GM19023 (cell line): ENCODE results near the gene AXIN2.
"Not testable (repeated sequence)": the region's sequence is repeated elsewhere in the genome, so short reads cannot be mapped to it uniquely, and the experiment has no call there.

Source experiments
- ATAC-seq: cut with Tn5 transposase; IDR thresholded peaks from one replicate; pipeline ENCODE4 v1.9.1; 2021; ENCODE audit warnings: mild to moderate bottlenecking, moderate library complexity; ENCODE audit not compliant: unreplicated experiment

Gene AXIN2

GRCh38 chr17:65538675-65539529 lies 22.5 kb downstream of the AXIN2 start:
- ATAC-seq, result no peak

- no peak for ATAC-seq
These were observed 23.4 kb downstream of the AXIN2 start for GRCh38 chr17:65537845-65538674.

DNA sequence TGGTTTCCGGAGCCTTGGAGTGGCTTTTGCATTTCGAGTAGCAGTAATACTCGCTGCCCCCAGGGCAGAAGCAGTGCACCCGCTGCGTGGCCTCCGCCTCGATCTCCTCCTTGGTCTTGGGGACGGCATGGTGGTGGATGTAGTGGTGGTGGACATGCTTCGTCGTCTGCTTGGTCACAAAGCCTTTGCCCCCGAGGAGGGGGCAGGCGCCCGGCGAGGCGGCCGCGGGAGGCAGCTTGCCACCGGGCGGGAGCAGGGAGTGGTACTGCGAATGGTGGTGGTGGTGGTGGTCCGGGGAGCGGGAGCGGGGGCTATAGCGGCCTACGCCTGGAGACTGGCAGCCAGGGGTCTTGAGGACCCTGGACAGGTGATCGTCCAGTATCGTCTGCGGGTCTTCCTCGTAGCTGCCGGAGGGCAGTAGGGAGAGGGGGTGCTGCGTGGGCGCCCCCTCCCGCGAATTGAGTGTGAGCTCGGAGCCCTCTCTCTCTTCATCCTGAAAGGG lies 24.1 kb downstream of the AXIN2 start:
- ATAC-seq, result no peak

DNA sequence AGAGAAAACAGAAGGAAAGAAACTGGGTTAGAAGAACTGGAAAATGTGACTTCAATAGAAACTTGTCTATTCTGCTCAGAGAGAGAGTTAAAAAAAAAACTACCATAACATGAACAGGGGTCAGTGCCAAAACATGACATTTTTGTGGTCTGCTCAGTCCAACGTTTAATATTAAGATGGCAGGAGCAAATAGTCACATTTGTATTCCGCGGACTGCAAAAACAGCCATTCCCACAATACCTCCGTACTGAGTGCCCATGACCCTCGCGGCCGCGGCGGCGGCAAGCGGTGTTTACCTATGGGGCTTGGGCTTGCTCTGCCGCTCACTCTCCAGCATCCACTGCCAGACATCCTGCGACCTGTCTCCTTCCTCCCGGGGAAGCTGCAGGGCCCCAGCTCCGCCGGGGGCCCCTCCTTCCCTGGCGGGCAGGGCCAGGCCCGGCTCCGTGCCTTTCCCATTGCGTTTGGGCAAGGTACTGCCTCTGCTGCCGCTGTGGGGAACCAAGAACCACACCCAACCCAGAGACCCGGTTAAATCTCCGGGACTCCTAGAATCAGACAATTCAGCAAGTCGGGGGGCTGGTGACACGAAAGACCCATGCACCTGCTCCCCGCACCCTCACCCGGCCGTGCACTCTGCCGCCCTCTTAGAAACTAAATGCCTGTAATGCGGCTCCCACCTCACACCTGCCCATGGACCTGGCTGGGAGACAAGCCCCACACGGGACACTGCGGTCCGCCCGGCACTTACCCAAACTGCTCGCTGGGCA lies 24.7 kb downstream of the AXIN2 start:
- ATAC-seq, result no peak

GRCh38 chr17:65535777-65536572 lies 25.5 kb downstream of the AXIN2 start:
- no peak for ATAC-seq

GRCh38 chr17:65533852-65534457 lies 27.5 kb downstream of the AXIN2 start:
- ATAC-seq, result no peak

GRCh38 chr17:65533056-65533745 lies 28.2 kb downstream of the AXIN2 start:
- no peak for ATAC-seq

GRCh38 chr17:65532101-65532890 lies 29.2 kb downstream of the AXIN2 start:
- ATAC-seq, result no peak

DNA sequence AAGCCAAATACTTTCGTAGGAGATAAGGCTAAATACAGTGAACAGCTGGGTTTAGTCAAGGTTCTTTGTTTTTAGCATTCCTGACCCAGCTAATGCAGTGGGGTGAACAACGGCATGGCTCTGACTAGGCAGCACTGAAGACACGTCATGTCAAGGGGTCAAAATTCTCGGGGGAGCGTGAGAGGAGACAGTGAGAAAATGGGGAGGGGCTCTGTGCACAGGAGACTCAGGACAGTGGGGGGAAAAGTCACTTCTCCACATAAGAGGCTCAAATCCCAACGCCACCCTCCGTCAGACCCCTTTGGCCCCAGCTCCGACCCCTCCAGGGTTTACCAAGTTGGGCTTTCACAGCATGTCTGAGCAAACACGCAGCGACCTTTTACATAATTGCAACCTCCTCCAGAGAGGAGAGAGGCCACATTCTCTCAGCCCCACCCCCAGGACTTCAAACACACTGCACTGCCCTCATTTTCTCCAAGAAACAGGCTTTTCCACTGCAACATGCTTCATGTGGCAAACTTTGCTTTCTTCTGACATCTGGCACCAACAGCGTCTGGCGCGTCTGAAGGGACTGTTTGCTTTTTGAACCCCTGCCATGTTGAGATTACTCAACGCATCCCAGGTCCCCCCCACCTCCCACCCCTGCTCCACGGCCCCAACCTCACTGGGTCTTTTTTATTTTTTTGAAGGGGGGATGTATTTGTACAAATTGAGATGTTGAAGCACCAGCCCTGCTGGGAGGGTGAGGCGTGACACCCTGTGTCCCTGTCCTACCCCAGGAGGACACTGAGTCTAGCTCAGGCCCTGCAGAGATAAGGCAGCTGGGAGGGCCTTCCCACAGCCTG lies 30.0 kb downstream of the AXIN2 start:
- no peak for ATAC-seq

DNA sequence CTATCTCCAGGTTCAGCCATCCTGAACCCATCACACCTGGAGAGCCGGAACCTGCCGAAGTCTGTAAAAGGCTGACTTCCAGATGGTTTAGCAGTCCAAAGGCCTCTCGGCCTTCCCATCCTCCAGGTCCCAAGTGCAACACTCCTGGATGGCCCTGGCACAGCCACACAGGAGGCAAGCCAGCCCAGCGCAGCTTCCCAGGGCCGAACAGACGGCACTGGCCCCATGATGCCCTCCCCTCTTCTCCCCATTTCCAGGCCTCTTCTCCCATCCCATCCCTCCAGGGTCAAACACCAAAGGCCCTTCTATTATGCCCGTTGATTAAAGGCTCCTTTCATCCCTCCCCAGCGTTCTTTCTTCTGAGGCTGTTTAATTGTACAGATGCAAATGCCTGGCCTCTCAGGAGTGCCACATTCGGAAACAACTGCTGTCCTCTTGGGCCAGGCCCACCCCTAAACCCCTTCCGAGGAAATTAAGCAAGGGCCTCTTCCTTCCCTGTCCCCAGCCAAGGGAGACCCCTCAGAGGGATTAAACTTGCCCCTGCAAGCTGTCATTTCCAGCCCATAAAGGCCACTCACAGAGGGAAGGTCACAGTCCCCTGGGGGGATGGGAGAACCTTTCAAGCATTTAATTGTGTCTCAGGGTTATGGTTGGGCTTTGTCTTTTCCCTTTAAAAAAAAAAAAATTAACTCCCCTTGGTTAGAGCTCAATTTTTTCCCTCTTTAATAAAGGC lies 30.8 kb downstream of the AXIN2 start:
- no peak for ATAC-seq

DNA sequence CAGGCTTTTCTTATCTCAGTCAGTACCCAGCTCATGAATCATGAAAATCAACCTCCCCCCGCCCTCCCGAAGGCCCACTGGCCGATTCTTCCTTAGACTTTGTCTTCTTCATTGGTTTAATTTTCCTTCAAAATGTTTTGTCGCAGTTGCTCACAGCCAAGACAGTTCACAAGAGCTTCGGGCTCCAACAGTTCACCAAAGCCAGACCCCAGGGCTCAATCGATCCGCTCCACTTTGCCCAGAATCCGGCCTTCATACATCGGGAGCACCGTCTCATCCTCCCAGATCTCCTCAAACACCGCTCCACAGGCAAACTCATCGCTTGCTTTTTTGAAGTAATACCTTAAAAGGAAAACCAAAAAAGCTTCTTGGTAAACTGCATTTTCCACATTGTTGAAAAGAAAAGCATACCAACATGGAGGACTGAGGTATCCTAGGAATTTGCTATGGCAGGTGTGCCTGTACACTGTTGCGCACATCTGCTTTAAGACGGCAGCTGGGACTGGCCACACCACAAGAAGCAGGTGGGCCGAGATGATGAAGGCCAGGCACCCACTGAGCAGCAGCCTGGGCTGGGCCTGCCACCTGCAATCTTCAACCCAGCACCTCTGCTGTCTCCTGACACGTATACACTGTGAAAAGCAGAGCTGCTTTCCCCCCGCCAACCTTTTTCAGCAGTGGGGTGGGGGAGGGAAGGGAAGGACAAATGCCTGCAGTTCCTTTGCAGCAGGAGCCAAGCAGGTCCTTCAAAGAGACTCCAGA lies 31.5 kb downstream of the AXIN2 start:
- ATAC-seq, result no peak

DNA sequence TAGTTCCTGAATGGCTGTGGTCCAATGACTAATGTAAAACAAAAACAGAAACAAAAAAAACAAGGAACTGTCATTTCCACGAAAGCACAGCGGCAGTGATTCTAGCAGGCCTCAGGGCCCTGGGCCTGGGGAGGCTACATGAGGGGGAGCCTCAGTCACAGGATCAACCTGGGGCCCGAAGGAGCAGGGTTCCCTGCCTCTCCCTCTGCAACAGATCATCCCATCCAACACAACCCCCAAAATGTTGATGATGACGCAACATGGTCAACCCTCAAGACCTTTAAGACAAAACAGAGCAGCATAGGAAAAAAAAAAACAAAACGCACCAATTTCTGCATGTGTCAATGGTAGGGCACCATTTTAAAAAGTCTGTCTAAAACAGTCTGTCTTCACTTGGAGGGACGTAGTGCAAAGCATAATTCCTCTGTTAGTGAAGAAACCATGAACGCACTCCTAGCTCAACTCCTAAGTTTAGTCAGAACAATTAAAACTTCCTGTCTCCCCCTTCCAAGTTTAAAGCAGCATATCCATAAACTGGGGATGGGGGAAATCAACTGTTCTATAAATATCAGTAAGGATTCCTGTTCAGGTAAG lies 32.3 kb downstream of the AXIN2 start:
- no peak for ATAC-seq

DNA sequence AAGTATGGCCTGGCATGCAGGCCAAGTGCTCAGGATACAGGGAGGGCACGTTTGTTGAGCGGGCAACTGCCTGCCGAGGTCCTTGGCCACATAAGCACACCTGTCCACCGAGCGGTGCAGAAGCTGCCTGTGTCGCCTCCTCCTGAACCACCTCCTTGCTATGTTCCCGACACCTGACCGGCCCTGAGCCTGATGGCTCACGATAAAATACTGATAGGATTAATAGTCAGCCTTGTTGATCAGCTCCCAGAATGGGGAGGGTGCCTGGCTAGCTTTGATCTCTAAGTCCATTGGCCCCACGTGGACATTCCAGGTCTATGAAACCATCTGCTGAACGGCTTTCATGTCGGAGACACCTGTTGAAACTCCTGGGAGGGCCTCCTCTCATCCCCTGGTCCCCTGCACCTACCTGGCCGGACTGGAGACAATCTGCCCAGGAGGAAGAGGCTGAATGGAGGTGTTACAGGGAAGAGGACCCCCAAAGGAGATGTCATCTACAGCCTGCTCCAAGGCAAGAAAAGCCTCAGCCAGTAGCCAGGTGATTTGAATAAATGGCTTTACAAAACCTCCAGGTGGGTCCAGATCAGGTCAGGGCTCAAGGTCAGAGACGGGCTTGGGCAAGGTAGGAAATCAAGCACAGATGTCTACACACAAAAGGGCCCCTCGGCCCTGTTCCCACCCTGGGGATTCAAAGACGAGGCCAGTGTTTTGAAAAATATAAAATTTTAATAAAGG lies 33.4 kb downstream of the AXIN2 start:
- ATAC-seq, result no peak

DNA sequence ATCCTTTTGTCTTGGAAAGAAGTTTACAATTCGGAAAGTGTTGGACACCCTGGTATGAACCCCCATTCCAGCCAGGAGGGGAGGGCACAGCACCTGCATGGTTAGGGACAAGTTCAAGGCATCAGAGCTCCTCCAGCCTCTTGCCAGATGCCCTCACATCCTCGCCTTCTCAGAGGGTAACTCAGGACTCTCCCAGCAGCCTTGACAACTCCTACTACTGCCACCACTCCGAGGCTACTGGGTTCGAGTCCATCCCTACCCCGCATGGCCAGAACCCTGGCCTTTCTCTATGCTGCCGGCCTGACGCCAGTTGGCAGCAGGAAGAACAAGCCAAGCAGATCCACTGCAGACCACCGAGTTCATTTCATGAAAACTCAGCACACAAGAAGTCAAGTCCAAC lies 34.1 kb downstream of the AXIN2 start:
- no peak for ATAC-seq

GRCh38 chr17:65526854-65527253 lies 34.6 kb downstream of the AXIN2 start:
- not testable (repeated sequence) for ATAC-seq
